Choroid plexus epithelial cell (primary cell): ENCODE measurements around the gene VEGFC.

Experiments
- DNase-seq: peaks from one replicate; pipeline ENCODE4 v3.0.0-alpha.2; 2010; ENCODE audit warnings: low read depth
- H3K4me3 ChIP-seq: 2 replicates; pipeline ENCODE4 v1.5.1; 2011; ENCODE audit warnings: low read depth, mild to moderate bottlenecking, control low read depth, low read length, moderate library complexity
- TF ChIP-seq, protein P1 (sequence below): conservative IDR thresholded peaks from 2 replicates; pipeline ENCODE4 v1.5.1; 2011; ENCODE audit warnings: low read depth, mild to moderate bottlenecking, control low read depth, inconsistent platforms, low read length, moderate library complexity

VEGFC gene

DNA sequence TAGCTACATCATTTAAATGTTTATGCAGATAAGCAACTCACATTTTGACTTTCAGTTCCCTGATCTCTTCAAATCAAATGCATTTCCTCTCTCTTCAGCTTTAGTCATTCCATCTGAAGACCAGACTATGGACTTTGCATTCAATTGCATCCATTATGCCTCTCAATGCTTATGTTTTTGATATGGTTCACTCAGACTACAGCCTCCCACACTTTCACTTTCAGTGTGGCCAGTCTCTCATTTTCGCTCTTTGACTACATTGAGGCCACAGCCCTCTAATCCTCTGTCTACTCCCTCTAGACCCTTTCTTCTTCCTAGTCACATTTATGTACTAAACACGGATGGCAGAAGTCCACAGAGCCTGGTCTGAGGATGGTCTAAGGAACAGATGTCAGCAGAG is 24.5 kb upstream of the VEGFC start:
- TF ChIP-seq, protein P1, sequence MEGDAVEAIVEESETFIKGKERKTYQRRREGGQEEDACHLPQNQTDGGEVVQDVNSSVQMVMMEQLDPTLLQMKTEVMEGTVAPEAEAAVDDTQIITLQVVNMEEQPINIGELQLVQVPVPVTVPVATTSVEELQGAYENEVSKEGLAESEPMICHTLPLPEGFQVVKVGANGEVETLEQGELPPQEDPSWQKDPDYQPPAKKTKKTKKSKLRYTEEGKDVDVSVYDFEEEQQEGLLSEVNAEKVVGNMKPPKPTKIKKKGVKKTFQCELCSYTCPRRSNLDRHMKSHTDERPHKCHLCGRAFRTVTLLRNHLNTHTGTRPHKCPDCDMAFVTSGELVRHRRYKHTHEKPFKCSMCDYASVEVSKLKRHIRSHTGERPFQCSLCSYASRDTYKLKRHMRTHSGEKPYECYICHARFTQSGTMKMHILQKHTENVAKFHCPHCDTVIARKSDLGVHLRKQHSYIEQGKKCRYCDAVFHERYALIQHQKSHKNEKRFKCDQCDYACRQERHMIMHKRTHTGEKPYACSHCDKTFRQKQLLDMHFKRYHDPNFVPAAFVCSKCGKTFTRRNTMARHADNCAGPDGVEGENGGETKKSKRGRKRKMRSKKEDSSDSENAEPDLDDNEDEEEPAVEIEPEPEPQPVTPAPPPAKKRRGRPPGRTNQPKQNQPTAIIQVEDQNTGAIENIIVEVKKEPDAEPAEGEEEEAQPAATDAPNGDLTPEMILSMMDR, result no peak
- no peak for DNase-seq
- H3K4me3 ChIP-seq, result no peak overlapping the region

DNA sequence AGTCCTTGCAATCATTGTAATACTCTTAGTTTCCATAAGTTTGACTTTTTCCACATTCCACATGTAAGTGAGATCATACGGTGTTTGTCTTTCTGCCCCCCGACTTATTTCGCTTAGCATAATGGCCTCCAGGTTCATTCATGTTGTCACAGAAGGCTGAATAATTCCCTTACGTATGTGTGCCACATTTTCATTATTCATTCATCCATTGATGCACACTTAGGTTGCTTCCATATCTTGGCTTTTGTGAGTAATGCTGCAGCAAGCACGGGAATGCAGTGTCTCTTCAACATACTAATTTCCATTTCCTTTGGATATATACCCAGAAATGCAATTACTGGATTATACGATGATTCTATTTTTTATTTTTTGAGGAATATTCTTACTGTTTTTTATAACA is 22.0 kb upstream of the VEGFC start:
- no peak overlapping the region for H3K4me3 ChIP-seq
- DNase-seq, result peak; percentile 56
- TF ChIP-seq, protein P1, result no peak

DNA sequence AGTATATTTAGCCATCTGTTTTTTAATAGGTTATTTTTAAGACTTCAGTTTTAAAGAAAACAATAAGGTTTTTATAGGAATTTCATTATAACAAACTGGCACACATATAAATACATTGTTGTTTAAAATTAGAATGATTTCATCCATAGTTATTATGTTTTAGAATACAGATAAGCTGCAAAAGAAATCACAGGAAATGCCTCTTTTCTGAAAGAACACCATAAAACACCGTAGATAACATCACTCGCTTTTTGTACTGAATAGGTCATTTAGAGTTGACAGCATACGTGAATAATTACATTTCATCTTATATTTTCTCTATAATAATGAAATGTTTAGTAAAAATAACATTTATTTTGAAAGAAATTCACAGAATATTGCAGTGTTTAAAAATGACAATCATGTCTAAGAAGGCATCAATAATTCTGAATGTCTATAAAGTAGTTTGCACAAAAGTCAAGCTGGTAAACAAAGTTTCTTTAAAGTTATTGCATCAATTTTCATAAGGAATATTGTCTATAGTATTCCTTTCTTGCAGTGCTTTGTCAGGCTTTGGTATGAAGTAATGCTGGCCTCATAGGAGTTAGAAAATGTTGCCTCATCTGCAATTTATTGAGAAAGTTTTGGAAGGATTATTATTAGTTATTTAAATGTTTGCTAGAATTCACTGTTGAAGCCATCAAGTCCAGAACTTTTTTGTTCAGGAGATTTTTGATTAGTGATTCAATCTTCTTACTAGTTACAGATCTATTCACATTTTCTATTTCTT is 17.9 kb upstream of the VEGFC start:
- H3K4me3 ChIP-seq, result no peak overlapping the region
- TF ChIP-seq, protein P1, result no peak
- no peak for DNase-seq

DNA sequence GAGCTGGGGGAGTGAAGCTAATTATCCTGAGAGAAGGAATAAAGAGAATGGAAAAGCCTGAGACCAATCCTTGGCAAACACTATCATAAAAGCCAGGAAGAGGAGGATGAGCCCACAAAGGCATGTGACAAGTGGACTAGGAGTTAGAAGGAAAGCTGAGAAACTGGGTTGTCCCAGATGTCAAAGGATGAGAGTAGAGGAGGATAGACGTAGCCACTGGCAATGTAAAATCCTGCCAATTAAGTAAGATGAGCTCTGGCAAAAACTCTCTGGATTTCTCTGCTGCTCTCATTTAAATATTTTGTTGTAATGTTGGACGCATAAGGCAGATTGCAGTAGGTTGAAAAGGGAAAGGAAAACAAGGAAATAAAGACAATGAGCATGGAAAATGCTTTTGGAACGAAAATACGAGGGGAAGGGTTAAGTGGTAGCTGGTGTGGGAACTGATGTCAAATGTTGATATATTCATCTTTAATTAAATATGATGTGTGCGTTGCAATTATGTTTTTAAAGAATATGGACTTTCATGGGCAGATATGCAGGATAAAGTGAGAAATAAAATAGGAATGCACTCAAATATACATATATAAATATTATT is 14.2 kb upstream of the VEGFC start:
- DNase-seq, result no peak
- H3K4me3 ChIP-seq, result no peak overlapping the region
- TF ChIP-seq, protein P1, result no peak

DNA sequence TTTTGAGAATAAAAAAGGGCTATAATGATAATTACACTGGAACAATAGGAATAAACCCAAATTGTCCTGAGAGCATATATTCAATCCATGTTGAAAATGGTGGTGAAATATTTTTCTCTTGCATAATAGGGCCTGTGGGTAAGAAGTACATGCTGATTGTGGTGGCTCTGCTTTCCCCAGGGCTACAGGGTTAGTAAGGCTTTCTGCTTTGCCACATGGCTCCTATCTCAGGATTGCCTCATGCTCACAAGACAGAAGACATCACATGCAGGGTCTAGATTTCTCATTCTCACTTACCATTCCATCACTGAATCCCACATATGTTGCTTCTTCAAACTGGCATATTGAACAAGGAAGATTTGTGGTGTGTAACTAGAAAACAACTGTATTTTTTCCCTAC is 12.4 kb upstream of the VEGFC start:
- DNase-seq, result peak; percentile 88
- TF ChIP-seq, protein P1, result no peak
- no peak overlapping the region for H3K4me3 ChIP-seq

DNA sequence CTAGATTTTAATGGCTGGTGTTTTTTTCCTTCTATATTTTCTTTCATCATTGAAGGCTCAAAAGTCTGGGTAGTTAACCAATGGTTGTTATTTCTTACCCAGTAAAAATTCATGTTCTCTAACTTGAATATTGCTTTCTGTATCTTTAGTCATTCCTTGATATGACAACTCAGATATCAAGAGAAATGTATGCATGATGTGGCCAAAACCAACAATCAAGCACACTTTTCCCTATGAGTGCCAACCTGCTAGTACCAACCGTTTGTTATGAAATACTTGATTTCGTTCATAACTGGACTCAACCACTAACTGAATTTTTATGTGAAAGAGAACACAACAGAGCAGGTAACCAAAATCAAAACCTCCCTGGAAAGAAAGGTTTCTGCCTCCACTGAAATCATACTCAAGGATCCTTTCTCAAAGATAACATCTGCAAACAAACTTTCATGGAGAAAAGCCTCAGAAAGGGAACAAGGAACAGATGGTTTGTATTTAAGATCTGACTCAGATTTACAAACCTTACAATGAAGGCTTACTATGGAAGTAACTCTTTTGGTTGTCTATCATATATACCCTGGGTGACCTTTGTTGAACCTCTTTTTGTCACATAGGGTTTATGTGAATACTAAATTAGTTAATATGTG is 8.3 kb upstream of the VEGFC start:
- TF ChIP-seq, protein P1, result no peak
- H3K4me3 ChIP-seq, result no peak overlapping the region
- no peak for DNase-seq

DNA sequence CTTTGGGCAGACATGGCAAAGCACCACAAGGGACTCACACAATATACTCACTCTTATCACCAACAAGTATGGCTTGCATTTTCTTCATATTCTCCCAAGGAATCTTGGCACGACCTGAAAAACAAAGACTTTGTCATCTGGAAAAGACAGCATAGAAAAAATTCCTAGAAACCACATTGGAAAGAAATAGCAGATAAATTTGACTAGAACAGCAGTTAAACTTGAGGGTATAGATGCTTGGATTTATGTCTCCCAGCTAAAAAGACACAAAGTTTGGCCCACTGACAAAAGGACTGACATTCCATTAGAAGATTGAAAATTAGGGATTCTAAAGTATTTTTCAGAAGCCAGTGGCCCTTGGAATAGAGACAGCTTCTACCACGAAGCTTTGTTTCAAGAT is 6.9 kb upstream of the VEGFC start:
- DNase-seq, result no peak
- no peak overlapping the region for H3K4me3 ChIP-seq
- TF ChIP-seq, protein P1, result no peak
